ENCODE measurements around the gene SART3. TPM values are rescaled to one million over a fixed set of nuclear protein-coding genes. Genes with fewer than 3 reads are reported as not detected.

The SART3 gene
- total and polyA plus RNA-seq, 4 experiments from 2014 or later = 25.9 to 112 (median 76.7) TPM

- no peaks in the 10 kb centered on the region for H3K27me3 ChIP-seq (ENCODE audit: insufficient read depth, low read length)
- no peaks in the 10 kb centered on the region for H3K4me1 Mint-ChIP-seq
Measured at GRCh38 chr12:108599948-108600701, 39.2 kb upstream of the SART3 start.

GRCh38 chr12:108599541-108599940 is 38.6 kb upstream of the SART3 start:
- intact Hi-C loops (cut with micrococcal nuclease) = no loop called here

More at GRCh38 chr12:108599948-108600701, 39.2 kb upstream of the SART3 start:
- intact Hi-C loops (cut with micrococcal nuclease) = no loop called here
- no peak overlapping the region for H3K4me3 Mint-ChIP-seq
- no peaks in the 10 kb centered on the region for H3K36me3 ChIP-seq (ENCODE audit: insufficient read depth, low read length)
- H3K4me3 ChIP-seq (ENCODE audit: low read length in 2 of 2) = no peak overlapping the region
- ChIA-PET CTCF (ENCODE audit: partially characterized antibody) (interaction anchor here (2.7 kb wide), 1 partner anchor 17 kb away, joined by 13 read pairs; no protein-coding TSS in a partner anchor), POLR2A (ENCODE audit: partially characterized antibody) (no interaction called here)
- H3K4me1 ChIP-seq (ENCODE audit: insufficient read depth, low read length) = no peaks in the 10 kb centered on the region
- no peaks in the 10 kb centered on the region for H3K36me3 Mint-ChIP-seq
- H3K9me3 Mint-ChIP-seq = no peaks in the 10 kb centered on the region
- no peaks in the 10 kb centered on the region for H3K27me3 Mint-ChIP-seq
- H3K27ac ChIP-seq (ENCODE audit: low read depth, low read length) = no peak overlapping the region
- no peak for DNase-seq
- no peak overlapping the region for H3K27ac Mint-ChIP-seq
- H3K9me3 ChIP-seq (ENCODE audit: control insufficient read depth in 1 of 2, low read length in 2 of 2) = no peaks in the 10 kb centered on the region

DNA sequence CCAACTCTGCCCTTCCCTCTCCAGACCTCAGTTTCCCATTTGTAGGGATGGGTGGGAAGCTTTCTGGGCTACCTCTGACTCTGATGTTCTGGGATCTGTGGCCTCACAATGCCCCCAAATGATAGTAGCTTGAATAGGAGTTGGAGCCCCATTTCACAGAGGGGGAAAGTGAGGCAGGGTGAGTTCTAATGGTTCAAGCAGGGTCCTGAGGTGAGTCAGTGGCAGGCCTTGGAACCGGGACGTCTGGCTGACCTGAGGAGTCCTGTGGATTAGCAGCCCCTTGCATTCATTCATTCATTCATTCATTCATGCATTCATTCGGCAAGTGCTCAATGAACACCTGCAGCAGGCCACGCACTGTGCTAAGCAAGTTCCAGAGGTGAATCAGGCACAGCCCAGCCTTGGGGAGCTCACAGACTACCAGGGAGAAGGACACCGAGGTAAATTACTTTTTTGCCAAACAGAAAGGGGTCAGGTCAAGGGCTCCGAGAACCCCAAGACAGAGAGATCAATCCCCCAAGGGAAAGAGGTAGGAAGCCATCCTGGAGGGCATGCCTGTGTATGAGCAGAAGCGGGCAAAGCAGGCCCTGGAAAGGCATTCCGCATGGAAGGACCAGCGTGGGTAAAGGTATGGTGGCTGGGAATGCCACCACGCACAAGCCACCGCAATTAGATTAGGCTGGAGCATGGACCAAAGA is 37.7 kb upstream of the SART3 start:
- H3K27ac Mint-ChIP-seq = no peak overlapping the region
- Histone ChIP-seq H3K27ac (ENCODE audit: low read depth, low read length) (no peak overlapping the region), H3K9me3 (ENCODE audit: control insufficient read depth in 1 of 2, low read length in 2 of 2) (no peaks in the 10 kb centered on the region), H3K36me3 (ENCODE audit: insufficient read depth, low read length) (no peaks in the 10 kb centered on the region), H3K4me1 (ENCODE audit: insufficient read depth, low read length) (no peaks in the 10 kb centered on the region), H3K4me3 (ENCODE audit: low read length in 2 of 2) (no peak overlapping the region), H3K27me3 (ENCODE audit: insufficient read depth, low read length) (no peaks in the 10 kb centered on the region)
- no peaks in the 10 kb centered on the region for H3K4me1 Mint-ChIP-seq
- ChIA-PET CTCF (ENCODE audit: partially characterized antibody) (interaction anchor here (2.0 kb wide), 1 partner anchor 19 kb away, joined by 7 read pairs; no protein-coding TSS in a partner anchor), POLR2A (ENCODE audit: partially characterized antibody) (no interaction called here)
- H3K9me3 Mint-ChIP-seq = no peaks in the 10 kb centered on the region
- H3K27me3 Mint-ChIP-seq = no peaks in the 10 kb centered on the region
- no peaks in the 10 kb centered on the region for H3K36me3 Mint-ChIP-seq
- H3K4me3 Mint-ChIP-seq = no peak overlapping the region
- intact Hi-C loops (cut with micrococcal nuclease) = no loop called here
- DNase-seq = no peak

More at GRCh38 chr12:108599541-108599940, 38.6 kb upstream of the SART3 start:
- Histone ChIP-seq H3K27ac (ENCODE audit: low read depth, low read length) (no peak overlapping the region), H3K4me1 (ENCODE audit: insufficient read depth, low read length) (no peaks in the 10 kb centered on the region), H3K27me3 (ENCODE audit: insufficient read depth, low read length) (no peaks in the 10 kb centered on the region), H3K4me3 (ENCODE audit: low read length in 2 of 2) (no peak overlapping the region), H3K9me3 (ENCODE audit: control insufficient read depth in 1 of 2, low read length in 2 of 2) (no peaks in the 10 kb centered on the region), H3K36me3 (ENCODE audit: insufficient read depth, low read length) (no peaks in the 10 kb centered on the region)
- ChIA-PET CTCF (ENCODE audit: partially characterized antibody) (interaction anchor here (2.7 kb wide), 1 partner anchor 18 kb away, joined by 13 read pairs; no protein-coding TSS in a partner anchor), POLR2A (ENCODE audit: partially characterized antibody) (no interaction called here)
- no peaks in the 10 kb centered on the region for H3K27me3 Mint-ChIP-seq
- H3K4me1 Mint-ChIP-seq = no peaks in the 10 kb centered on the region
- no peaks in the 10 kb centered on the region for H3K36me3 Mint-ChIP-seq
- no peak for DNase-seq
- no peak overlapping the region for H3K27ac Mint-ChIP-seq
- H3K9me3 Mint-ChIP-seq = no peaks in the 10 kb centered on the region
- H3K4me3 Mint-ChIP-seq = no peak overlapping the region

GRCh38 chr12:108597559-108598471 is 36.8 kb upstream of the SART3 start, which contains the start of gene TMEM119:
Gene TMEM119 (minus strand): TSS chr12:108598084. CDS start chr12:108592383, 5,701 bp downstream.
- H3K4me1 ChIP-seq (ENCODE audit: insufficient read depth, low read length) = no peaks in the 10 kb centered on the region
- intact Hi-C loops (cut with micrococcal nuclease) = no loop called here
- no peaks in the 10 kb centered on the region for H3K4me1 Mint-ChIP-seq
- CTCF ChIA-PET (ENCODE audit: partially characterized antibody) = interaction anchor here (2.0 kb wide), 1 partner anchor 20 kb away, joined by 7 read pairs; no protein-coding TSS in a partner anchor
- no peaks in the 10 kb centered on the region for H3K27me3 ChIP-seq (ENCODE audit: insufficient read depth, low read length)
- peak within 1 kb of the TSS in 3 of 7 donors; percentile 28 to 53 (median 46) for H3K27ac Mint-ChIP-seq
- no peak within 1 kb of the TSS for H3K4me3 Mint-ChIP-seq
- no peaks in the 10 kb centered on the region for H3K9me3 Mint-ChIP-seq
- no peaks in the 10 kb centered on the region for H3K27me3 Mint-ChIP-seq
- no peaks in the 10 kb centered on the region for H3K9me3 ChIP-seq (ENCODE audit: control insufficient read depth in 1 of 2, low read length in 2 of 2)
- POLR2A ChIA-PET (ENCODE audit: partially characterized antibody) = no interaction called here
- no peaks in the 10 kb centered on the region for H3K36me3 ChIP-seq (ENCODE audit: insufficient read depth, low read length)
- no peaks in the 10 kb centered on the region for H3K36me3 Mint-ChIP-seq
- no peak for DNase-seq
- no peak within 1 kb of the TSS for H3K27ac ChIP-seq (ENCODE audit: low read depth, low read length)
- H3K4me3 ChIP-seq (ENCODE audit: low read length in 2 of 2) = no peak within 1 kb of the TSS

- ChIA-PET CTCF (ENCODE audit: partially characterized antibody) (interaction anchor here (2.0 kb wide), 1 partner anchor 21 kb away, joined by 7 read pairs; no protein-coding TSS in a partner anchor), POLR2A (ENCODE audit: partially characterized antibody) (no interaction called here)
- no peaks in the 10 kb centered on the region for H3K27me3 ChIP-seq (ENCODE audit: insufficient read depth, low read length)
- no peak overlapping the region for H3K4me3 ChIP-seq (ENCODE audit: low read length in 2 of 2)
- no peaks in the 10 kb centered on the region for H3K36me3 ChIP-seq (ENCODE audit: insufficient read depth, low read length)
- Mint-ChIP-seq H3K4me3 (no peak overlapping the region), H3K27me3 (no peaks in the 10 kb centered on the region), H3K9me3 (no peaks in the 10 kb centered on the region), H3K4me1 (no peaks in the 10 kb centered on the region), H3K36me3 (no peaks in the 10 kb centered on the region), H3K27ac (peak overlapping the region in 1 of 7 donors; percentile 28)
- no peak overlapping the region for H3K27ac ChIP-seq (ENCODE audit: low read depth, low read length)
- DNase-seq = no peak
- intact Hi-C loops (cut with micrococcal nuclease) = no loop called here
- no peaks in the 10 kb centered on the region for H3K4me1 ChIP-seq (ENCODE audit: insufficient read depth, low read length)
- H3K9me3 ChIP-seq (ENCODE audit: control insufficient read depth in 1 of 2, low read length in 2 of 2) = no peaks in the 10 kb centered on the region
Measured at GRCh38 chr12:108596854-108597558, 36.0 kb upstream of the SART3 start.

DNA sequence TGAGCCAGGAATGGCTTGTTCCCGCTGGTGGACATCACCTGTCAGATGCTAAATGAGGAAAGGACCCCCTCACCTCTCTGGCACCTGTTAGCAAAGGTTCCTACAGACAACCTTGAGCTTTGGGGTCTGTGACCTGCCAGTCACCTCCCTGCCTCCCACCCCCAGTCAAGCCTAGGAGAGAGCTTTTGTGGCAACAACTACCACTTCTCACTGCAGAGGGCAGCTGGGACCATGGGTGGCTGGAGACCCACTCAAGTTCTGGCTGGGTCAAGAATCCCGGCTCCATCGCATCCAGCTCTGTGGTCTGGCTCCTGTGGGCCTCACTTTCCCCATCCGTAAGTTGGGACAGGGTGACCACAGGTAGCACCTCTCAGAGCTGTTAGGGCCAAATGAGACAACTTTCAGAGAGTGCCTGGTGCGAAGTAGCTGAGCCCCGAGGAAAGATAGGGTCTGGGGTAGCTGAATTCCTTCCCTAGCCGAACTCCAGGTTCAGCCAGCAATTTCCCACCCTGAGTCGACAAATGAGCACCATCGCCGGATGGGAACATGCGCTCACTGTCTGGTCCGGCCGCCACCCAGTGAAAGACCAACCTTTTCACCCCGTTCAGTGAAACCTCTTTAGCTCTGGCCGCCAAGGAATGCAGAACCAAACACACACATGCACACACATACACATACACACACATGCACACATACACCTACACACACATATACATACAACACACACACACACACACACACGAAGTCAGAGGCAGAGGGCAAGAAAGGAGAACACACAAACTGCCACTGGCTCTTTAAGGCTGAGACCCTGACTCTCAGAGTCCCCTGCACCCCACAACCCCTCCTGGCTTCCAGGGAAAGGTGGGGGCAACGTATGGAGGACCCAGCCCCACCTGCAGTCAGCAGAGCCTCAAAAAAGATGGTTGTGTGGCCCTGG is 35.0 kb upstream of the SART3 start:
- Histone ChIP-seq H3K27ac (ENCODE audit: low read depth, low read length) (no peak overlapping the region), H3K27me3 (ENCODE audit: insufficient read depth, low read length) (no peaks in the 10 kb centered on the region), H3K36me3 (ENCODE audit: insufficient read depth, low read length) (no peaks in the 10 kb centered on the region), H3K9me3 (ENCODE audit: control insufficient read depth in 1 of 2, low read length in 2 of 2) (no peaks in the 10 kb centered on the region), H3K4me1 (ENCODE audit: insufficient read depth, low read length) (no peaks in the 10 kb centered on the region), H3K4me3 (ENCODE audit: low read length in 2 of 2) (no peak overlapping the region)
- no peaks in the 10 kb centered on the region for H3K27me3 Mint-ChIP-seq
- POLR2A ChIA-PET (ENCODE audit: partially characterized antibody) = no interaction called here
- DNase-seq = no peak
- no peak overlapping the region for H3K27ac Mint-ChIP-seq
- no peaks in the 10 kb centered on the region for H3K4me1 Mint-ChIP-seq
- H3K4me3 Mint-ChIP-seq = no peak overlapping the region
- intact Hi-C loops (cut with micrococcal nuclease) = no loop called here
- H3K9me3 Mint-ChIP-seq = no peaks in the 10 kb centered on the region
- CTCF ChIA-PET (ENCODE audit: partially characterized antibody) = interaction anchor here (1.5 kb wide), 1 partner anchor 22 kb away, joined by 4 read pairs; no protein-coding TSS in a partner anchor
- no peaks in the 10 kb centered on the region for H3K36me3 Mint-ChIP-seq

All from CD4-positive, alpha-beta memory T cell (primary cell).